Skeletal muscle satellite cell (primary cell): ENCODE measurements around the gene PTGFR. TPM values are rescaled to one million over a fixed set of nuclear protein-coding genes. Genes with fewer than 3 reads are reported as not detected.

Experiments
- H3K27me3 ChIP-seq: 2 replicates; pipeline ENCODE4 v1.7.0; 2013; ENCODE audit warnings: low read length; ENCODE audit not compliant: control insufficient read depth, insufficient read depth
- H3K36me3 ChIP-seq: 2 replicates; pipeline ENCODE4 v1.7.0; 2013; ENCODE audit warnings: mild to moderate bottlenecking, control low read depth, low read length; ENCODE audit not compliant: insufficient read depth
- H3K4me1 ChIP-seq: 2 replicates; pipeline ENCODE4 v1.7.0; 2013; ENCODE audit warnings: low read length; ENCODE audit not compliant: control insufficient read depth, insufficient read depth
- H3K4me2 ChIP-seq: 2 replicates; pipeline ENCODE4 v1.7.0; 2013; ENCODE audit warnings: mild to moderate bottlenecking, low read length
- H3K4me3 ChIP-seq: 2 replicates; pipeline ENCODE4 v1.7.0; 2013; ENCODE audit warnings: low read length
- H3K9ac ChIP-seq: 2 replicates; pipeline ENCODE4 v1.7.0; 2013; ENCODE audit warnings: mild to moderate bottlenecking, low read depth, low read length, moderate library complexity
- H3K9me3 ChIP-seq: replicated peaks from 2 replicates; pipeline ENCODE4 v1.7.0; 2013; ENCODE audit warnings: mild to moderate bottlenecking, control low read depth, low read length
- total RNA-seq: library from RNA; depleted of rRNA; stranded (reverse); fragments of >200 nt; gene quantifications from 2 replicates; pipeline ENCODE4 v1.2.3, GENCODE V29; 2012; rRNA removed

Gene PTGFR, protein sequence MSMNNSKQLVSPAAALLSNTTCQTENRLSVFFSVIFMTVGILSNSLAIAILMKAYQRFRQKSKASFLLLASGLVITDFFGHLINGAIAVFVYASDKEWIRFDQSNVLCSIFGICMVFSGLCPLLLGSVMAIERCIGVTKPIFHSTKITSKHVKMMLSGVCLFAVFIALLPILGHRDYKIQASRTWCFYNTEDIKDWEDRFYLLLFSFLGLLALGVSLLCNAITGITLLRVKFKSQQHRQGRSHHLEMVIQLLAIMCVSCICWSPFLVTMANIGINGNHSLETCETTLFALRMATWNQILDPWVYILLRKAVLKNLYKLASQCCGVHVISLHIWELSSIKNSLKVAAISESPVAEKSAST
- 38.3 and 60.1 TPM in 2 replicates for total RNA-seq

DNA sequence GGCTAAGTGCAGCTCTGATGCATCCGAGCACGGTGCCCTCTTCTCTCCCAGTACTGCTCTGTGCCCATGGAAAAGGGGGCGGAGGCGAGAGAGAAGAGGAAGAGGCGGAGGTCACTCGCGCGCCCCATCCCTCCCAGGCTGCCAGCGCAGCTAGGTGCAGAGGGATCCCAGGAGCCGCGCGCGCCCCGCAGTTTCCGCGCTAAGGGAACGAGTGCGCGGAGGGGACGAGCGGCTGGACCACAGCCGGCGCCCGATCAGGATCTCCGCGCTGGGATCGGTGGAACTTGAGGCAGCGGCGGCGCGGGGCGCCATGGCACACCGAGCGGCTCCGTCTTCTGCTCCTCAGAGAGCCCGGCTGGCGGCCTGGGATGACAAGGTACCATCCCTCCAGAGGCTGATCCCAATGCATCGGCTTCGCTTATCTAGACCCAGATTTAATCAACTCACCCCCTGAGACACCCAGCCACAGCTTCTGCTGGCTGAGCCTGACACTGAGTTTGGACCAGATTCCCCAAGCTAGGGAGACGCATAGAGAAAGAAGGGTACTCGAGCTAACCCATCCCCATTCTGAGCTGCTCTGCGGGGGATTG is at the start of gene PTGFR:
PTGFR (plus strand) TSS at position 114 of the 590 bp plus-strand sequence. CDS start 1,770 bp downstream, outside the sequence.
- Histone ChIP-seq H3K4me3 (peak within 1 kb of the TSS; percentile 84), H3K27me3 (no peaks in the 10 kb centered on the region), H3K36me3 (peaks cover 13% of the 10 kb centered on the region), H3K9me3 (no peaks in the 10 kb centered on the region), H3K9ac (peak within 1 kb of the TSS; percentile 82), H3K4me2 (peak within 1 kb of the TSS; percentile 89), H3K4me1 (peaks cover 43% of the 10 kb centered on the region)

DNA sequence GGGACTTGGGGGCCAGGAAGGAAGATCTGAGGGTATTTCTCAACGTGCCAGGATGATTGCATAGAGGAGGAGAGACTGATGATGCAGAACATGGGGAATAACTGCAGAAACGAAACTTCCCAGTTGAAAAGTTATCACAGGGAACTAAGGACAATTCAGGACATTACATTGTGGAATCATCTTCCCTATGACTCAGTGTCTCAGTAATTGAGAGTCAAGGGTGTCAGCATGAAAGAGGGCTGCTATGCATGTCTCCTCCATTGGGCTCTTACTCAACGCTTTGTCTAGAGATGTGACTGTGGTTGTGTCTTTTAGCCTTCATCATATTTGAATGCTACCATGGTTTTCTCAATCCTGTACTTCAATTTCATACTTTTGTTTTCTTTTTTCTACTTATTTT is 48.9 kb upstream of the PTGFR start:
- no peak overlapping the region for H3K9ac ChIP-seq
- H3K4me3 ChIP-seq, result no peak overlapping the region
- H3K4me1 ChIP-seq, result peaks cover 19% of the 10 kb centered on the region
- H3K9me3 ChIP-seq, result no peaks in the 10 kb centered on the region
- no peak overlapping the region for H3K4me2 ChIP-seq
- no peaks in the 10 kb centered on the region for H3K27me3 ChIP-seq
- H3K36me3 ChIP-seq, result no peaks in the 10 kb centered on the region

DNA sequence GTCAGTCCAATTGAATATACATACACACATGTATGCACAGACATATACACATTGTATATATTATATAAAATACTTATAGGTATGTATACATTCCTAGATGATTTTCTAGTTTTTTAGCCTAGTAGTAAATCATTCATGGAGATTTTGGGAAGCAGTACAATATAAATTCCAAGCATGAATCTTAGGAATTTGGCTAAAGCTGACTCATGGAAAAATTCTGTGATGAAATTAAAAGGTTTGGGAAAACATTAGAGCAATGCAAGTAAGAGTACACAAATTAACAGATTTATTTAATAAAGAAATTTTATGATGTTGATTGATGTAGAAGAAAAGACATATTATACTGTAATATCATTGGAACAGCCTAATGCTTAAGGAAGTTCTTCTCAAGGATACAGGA is 43.7 kb upstream of the PTGFR start:
- Histone ChIP-seq H3K4me2 (no peak overlapping the region), H3K4me3 (no peak overlapping the region), H3K9me3 (peaks cover 4% of the 10 kb centered on the region), H3K36me3 (no peaks in the 10 kb centered on the region), H3K9ac (no peak overlapping the region), H3K4me1 (peaks cover 7% of the 10 kb centered on the region), H3K27me3 (no peaks in the 10 kb centered on the region)

DNA sequence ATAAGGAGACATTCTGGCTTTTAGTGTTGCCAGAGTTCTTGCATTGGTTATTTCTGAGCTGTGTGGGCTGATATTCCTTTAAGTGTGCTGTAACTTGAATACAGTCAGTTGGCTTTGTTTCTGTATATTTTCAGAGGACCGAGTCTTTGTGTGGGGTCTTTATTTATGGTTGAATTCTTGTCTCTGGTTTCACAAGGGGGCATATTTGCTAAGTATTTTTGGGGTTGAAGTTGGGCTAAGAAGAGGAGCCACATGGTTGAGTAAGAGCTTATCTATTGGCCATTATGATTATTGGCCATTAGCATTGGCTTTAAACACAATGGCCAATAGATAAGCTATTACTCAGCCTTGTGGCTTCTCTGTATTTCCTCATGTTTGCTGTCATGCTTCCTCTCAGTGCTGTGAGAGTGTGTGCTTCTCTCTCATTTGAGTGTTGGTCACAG is 26.3 kb upstream of the PTGFR start:
- peaks cover 7% of the 10 kb centered on the region for H3K9me3 ChIP-seq
- no peaks in the 10 kb centered on the region for H3K4me1 ChIP-seq
- H3K4me3 ChIP-seq, result no peak overlapping the region
- no peak overlapping the region for H3K9ac ChIP-seq
- no peak overlapping the region for H3K4me2 ChIP-seq
- H3K36me3 ChIP-seq, result no peaks in the 10 kb centered on the region
- H3K27me3 ChIP-seq, result no peaks in the 10 kb centered on the region

DNA sequence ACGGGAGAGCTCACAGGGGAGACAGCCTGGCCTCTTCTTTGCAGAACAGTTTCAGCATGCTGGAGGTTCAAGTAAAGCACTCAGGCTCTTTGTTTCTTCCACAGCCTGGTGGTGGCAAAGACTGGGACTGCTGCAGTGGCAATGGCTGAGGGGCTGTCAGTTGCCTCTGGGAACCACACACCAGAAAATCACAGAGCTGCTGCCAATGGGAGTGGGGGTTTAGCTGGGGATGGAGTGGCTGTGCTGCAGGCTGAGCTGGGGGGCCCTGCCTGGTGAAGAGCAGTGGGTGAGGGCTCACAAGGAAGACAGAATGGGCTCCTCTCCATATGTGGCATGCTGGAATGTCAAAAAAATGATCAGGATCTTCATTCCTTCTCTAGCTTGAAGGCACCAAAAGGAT is 25.6 kb upstream of the PTGFR start:
- Histone ChIP-seq H3K4me3 (no peak overlapping the region), H3K9ac (no peak overlapping the region), H3K9me3 (peaks cover 7% of the 10 kb centered on the region), H3K27me3 (no peaks in the 10 kb centered on the region), H3K4me2 (no peak overlapping the region), H3K4me1 (no peaks in the 10 kb centered on the region), H3K36me3 (no peaks in the 10 kb centered on the region)

DNA sequence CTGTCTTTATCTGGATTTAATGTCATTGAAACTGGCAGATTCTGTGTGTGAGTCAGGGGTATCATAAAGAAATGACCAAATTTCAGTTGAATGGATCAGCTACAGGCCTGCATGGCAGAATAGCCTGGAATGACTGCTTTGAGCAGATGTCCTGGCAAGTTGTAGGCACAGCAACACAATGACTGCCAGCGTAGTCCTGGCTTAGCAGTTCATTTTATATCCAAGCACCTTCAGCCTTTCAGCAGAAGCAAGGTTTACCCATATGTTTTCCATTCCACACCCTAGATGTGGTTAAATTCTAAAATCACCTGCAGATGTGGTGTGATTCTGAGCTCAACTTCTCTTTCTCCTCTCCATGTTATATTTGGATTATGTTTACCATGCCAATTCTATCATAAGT is 22.3 kb upstream of the PTGFR start:
- Histone ChIP-seq H3K4me2 (no peak overlapping the region), H3K4me3 (no peak overlapping the region), H3K27me3 (no peaks in the 10 kb centered on the region), H3K9ac (no peak overlapping the region), H3K36me3 (no peaks in the 10 kb centered on the region), H3K4me1 (peaks cover 22% of the 10 kb centered on the region), H3K9me3 (no peaks in the 10 kb centered on the region)

DNA sequence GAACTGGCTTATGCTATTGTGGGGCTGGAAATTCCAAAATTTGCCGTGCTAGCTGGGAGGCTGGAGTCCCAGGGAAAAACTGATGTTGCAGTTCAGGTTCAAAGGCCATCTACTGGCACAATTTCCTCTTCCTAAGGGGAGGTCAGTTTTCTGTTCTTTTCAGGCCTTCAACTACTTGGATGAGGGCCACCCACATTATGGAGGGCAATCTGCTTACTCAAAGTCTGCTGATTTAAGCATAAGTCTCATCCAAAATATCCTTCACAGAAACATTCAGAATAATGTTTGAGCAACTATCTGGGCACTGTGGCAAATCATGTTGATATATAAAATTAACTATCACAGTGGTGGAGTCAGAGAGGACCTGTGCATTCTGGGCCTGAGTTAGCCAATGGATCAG is 21.2 kb upstream of the PTGFR start:
- no peaks in the 10 kb centered on the region for H3K36me3 ChIP-seq
- H3K4me3 ChIP-seq, result no peak overlapping the region
- H3K9ac ChIP-seq, result no peak overlapping the region
- H3K9me3 ChIP-seq, result no peaks in the 10 kb centered on the region
- no peak overlapping the region for H3K4me2 ChIP-seq
- peaks cover 25% of the 10 kb centered on the region for H3K4me1 ChIP-seq
- no peaks in the 10 kb centered on the region for H3K27me3 ChIP-seq

DNA sequence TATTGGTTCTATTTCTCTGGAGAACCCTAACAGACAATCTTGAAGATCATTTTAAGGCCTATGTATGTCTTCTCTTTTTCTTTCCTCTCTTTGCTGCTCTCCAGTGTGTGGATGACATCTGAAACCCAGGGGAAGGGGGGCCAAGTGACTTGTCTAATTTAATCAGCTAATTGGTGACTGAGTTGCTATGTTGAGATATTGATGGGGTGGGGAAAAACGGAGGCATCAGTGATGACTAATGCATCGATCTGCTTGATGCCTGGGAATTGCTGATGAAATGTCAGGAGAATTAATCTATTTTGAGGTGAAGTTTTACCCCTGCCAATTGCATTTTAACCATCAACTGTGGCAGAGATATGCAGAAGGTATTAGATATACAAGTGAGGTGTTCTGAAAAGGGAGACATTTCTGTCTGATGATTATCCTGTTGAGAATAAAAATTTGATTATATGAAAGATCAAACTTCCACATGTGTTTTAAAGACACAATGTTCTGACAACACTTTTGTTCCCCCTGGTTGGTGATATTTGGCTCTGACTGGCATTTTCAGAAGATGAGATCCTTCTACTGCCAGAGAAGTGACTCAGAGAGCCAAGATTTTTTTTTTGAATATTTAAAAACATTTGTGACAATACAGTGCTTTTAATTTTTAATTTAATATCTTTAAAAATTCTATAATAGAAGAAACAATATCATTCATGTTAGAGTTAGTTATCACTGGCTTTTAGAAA is 18.7 kb upstream of the PTGFR start:
- H3K9ac ChIP-seq, result peak overlapping the region; percentile 57
- H3K4me3 ChIP-seq, result no peak overlapping the region
- no peaks in the 10 kb centered on the region for H3K27me3 ChIP-seq
- H3K4me2 ChIP-seq, result peak overlapping the region; percentile 70
- H3K36me3 ChIP-seq, result no peaks in the 10 kb centered on the region
- H3K4me1 ChIP-seq, result peaks cover 37% of the 10 kb centered on the region
- no peaks in the 10 kb centered on the region for H3K9me3 ChIP-seq

DNA sequence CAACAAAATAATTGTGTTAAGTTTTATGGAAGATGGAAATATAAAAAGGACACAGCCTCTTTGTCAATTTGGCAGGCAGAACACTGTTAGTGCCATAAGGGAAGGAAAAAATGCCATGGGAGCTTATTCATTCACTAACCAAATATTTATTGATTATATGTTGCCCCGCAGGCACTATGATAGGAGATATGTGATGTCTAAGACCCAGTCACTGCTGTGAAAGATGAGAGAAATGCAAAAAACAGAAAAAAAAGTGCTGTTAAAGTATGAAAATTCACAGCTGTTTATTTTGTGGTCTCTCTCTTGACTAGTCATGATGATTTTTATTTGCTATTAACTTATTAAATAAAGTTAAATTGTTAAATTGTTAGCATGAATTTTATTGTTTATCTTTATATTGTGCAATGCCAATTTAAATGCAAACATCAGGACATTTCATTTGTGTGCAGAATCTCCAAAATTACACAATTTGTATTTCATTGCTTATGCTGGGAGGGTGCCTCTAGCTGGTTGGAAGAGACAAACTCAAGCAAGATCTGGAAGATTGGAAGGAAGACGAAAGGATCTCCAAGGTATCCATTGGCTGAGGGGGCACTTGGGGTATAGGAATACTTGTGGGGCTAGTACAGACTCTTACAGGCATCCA is 17.8 kb upstream of the PTGFR start:
- peak overlapping the region; percentile 51 for H3K4me2 ChIP-seq
- H3K36me3 ChIP-seq, result no peaks in the 10 kb centered on the region
- H3K27me3 ChIP-seq, result no peaks in the 10 kb centered on the region
- H3K4me1 ChIP-seq, result peaks cover 37% of the 10 kb centered on the region
- no peaks in the 10 kb centered on the region for H3K9me3 ChIP-seq
- no peak overlapping the region for H3K4me3 ChIP-seq
- peak overlapping the region; percentile 57 for H3K9ac ChIP-seq

DNA sequence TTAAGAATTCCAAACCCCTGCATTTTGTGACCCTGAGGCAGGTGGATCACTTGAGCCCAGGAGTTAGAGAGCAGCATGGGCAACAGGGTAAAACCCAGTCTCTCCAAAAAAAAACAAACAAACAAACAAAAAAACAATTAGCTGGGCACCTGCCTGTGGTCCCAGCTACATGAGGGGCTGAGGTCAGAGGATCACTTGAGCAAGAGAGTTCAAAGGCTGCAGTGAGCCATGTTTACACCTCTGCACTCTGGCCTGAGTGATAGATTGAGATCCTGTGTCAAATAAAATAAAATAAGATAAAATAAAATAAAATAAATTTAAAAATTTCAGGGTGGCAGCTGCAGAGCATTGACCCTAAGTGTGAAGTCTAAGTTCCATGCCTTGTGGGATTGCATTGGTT is 16.7 kb upstream of the PTGFR start:
- Histone ChIP-seq H3K27me3 (no peaks in the 10 kb centered on the region), H3K9ac (no peak overlapping the region), H3K36me3 (no peaks in the 10 kb centered on the region), H3K4me1 (peaks cover 37% of the 10 kb centered on the region), H3K4me2 (no peak overlapping the region), H3K9me3 (no peaks in the 10 kb centered on the region), H3K4me3 (no peak overlapping the region)

DNA sequence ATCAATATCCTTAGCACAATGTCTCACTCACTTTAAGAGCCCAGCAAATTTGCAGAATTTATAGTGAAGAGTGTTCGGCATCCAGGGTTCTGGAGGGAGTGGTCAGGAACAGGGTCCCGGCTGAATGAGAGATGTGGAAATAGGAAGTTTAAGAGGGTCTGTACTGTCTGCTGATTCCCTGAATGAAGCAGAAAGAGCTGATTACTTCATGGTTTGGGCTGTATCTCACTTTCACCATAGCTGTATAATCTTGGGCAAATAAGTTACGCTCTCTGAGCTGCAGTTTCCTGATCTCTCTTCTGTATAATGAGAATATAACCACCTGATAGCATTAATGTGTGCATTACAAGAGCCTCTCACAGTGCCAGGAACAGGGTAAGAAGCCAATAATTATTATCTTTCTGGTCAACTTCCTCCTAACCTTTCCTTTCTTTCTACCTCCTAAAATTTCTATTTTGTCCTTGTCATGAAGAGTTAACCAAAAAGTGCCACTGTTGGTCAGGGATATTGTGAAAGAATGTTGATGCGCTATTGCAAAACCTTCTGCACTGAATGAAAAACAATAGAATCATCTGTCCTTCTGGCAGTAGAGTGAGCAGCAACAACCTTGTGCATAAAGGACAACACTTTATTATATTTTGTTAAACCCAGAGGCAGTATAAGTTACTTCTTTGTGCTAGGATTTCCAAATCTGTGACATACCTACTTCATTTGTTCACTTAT is 14.7 kb upstream of the PTGFR start:
- H3K9me3 ChIP-seq, result no peaks in the 10 kb centered on the region
- H3K36me3 ChIP-seq, result no peaks in the 10 kb centered on the region
- no peak overlapping the region for H3K9ac ChIP-seq
- H3K4me1 ChIP-seq, result peaks cover 37% of the 10 kb centered on the region
- H3K27me3 ChIP-seq, result no peaks in the 10 kb centered on the region
- no peak overlapping the region for H3K4me2 ChIP-seq
- H3K4me3 ChIP-seq, result no peak overlapping the region
